Ovary (tissue), 9 donors: Measurements from ENCODE around the gene TOR1AIP2. TPM values are rescaled to one million over a fixed set of nuclear protein-coding genes. Genes with fewer than 3 reads are reported as not detected.

ENCODE experiments used
- DNase-seq, 5 donors: peaks; one replicate each; pipeline ENCODE4 v3.0.0-alpha.2; 2019 to 2020
- H3K27ac ChIP-seq, 2 donors: fragments of 200-600 bp; one replicate each; pipeline versions ENCODE4 v1.5.1 to v1.8.0; 2019 to 2022
- H3K27me3 ChIP-seq: fragments of 200-600 bp; one replicate; pipeline ENCODE4 v1.8.0; 2022
- H3K36me3 ChIP-seq: fragments of 200-600 bp; sonication (generic); one replicate; pipeline ENCODE4 v1.5.1; 2019
- H3K4me1 ChIP-seq: one replicate; pipeline ENCODE4 v1.8.1; 2013; ENCODE audit warnings: mild to moderate bottlenecking, moderate library complexity; ENCODE audit not compliant: insufficient read depth
- H3K4me3 ChIP-seq: fragments of 200-600 bp; sonication (generic); one replicate; pipeline ENCODE4 v1.5.1; 2017
- H3K9me3 ChIP-seq, 2 donors: fragments of 200-600 bp in 1 of 2; sonication (generic) in 1 of 2; one replicate each; pipeline versions ENCODE4 v1.5.1 to v1.8.1; 2013 to 2019; ENCODE audit warnings: mild to moderate bottlenecking in 1 of 2, moderate library complexity in 1 of 2
- EP300 ChIP-seq: sonication (generic); formaldehyde crosslinking; IDR thresholded peaks from one replicate; pipeline ENCODE4 v1.6.1; 2017; ENCODE audit warnings: antibody characterized with exemption
- POLR2A ChIP-seq: fragments of 450-650 bp; IDR thresholded peaks from one replicate; pipeline ENCODE4 v1.6.1; 2017; ENCODE audit warnings: antibody characterized with exemption, mild to moderate bottlenecking, moderate library complexity
- WGBS, 3 donors: extraction: QIAGEN DNeasy Blood & Tissue Kit in 1 of 3; methylation state at CpG; one replicate each; pipeline versions ENCODE4 v1.1.5 to v1.1.7; 2013 to 2017; 5-methylcytosine and 5-hydroxymethylcytosine counted together
- intact Hi-C, 4 donors: fragments of 100-400 bp; cut with DNase I; formaldehyde crosslinking; loops; one replicate each; pipeline versions ENCODE4 v1.11.0 to v1.15.1; 2022 to 2023
- polyA plus RNA-seq, 2 donors: library from polyadenylated mRNA; stranded (reverse); fragments of 200-250 nt in 1 of 2; fragments of 350-450 nt in 1 of 2; fragmentation: Illumina TruSeq in 1 of 2; extraction: RNeasy Lipid Tissue Mini Kit (QIAGEN cat#74804) in 1 of 2; gene quantifications; one replicate each; pipeline ENCODE4 v1.2.3, GENCODE V29; 2013 to 2014
- total RNA-seq, 7 donors: library from RNA; depleted of rRNA in 2 of 7; stranded (reverse); fragments of >200 nt in 2 of 7; fragmentation: NEBNext Ultra II Directional in 3 of 7; extraction: Animal tissue kit (Norgen Biotek cat#: 25700) in 3 of 7; gene quantifications; one replicate each; pipeline versions ENCODE4 v1.1.0 to v1.2.4, GENCODE V29; 2016 to 2023
- TF ChIP-seq, protein P1 (sequence below), 3 donors: fragments of 450-650 bp in 2 of 3; fragments of 200-600 bp in 1 of 3; IDR thresholded peaks; one replicate each; pipeline versions ENCODE4 v1.5.1 to v1.8.0; 2016 to 2022; ENCODE audit warnings: antibody characterized with exemption in 3 of 3, mild to moderate bottlenecking in 1 of 3
- donor health status: DM: no; HTN: no; CAD: no; lungs with moderate emphysema.
- donor health status: DM: no; HTN: no; CAD: no.
- donor health status: Bipolar disorder and iron deficiency.
- donor health status: DM: yes; HTN: yes; CAD: no.
- donor health status: DM: no; HTN: no; CAD: no.
- donor health status: DM: yes; HTN: yes; CAD: no.

TOR1AIP2 gene
- total and polyA plus RNA-seq, 9 donors, result 9.7 to 89.7 (median 70.4) TPM

DNA sequence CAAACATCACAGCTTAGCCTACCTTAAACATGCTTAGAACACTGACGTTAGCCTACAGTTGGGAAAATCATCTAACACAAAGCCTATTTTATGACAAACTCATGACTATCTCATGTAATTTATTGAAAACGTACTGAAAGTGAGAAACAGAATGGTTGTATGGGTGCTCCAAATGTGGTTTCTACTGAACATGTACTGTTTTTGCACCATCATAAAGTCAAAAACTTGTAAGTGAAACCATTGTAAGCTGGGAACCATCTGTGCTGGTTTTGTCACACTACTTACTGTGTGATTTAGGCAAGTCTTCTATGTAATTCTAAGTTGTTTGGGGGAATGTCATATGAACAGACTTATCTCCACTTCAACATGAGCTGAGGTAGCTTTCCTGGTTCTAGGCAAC lies 55.5 kb downstream of the TOR1AIP2 start:
- Histone ChIP-seq H3K9me3 (no peaks in the 10 kb centered on the region), H3K27me3 (no peaks in the 10 kb centered on the region), H3K4me3 (no peak overlapping the region), H3K4me1 (peaks cover 11% of the 10 kb centered on the region), H3K36me3 (no peaks in the 10 kb centered on the region), H3K27ac (no peak overlapping the region)
- DNase-seq, result no peak
- intact Hi-C loops, result no loop called here
- 93 to 95% (median 95%) methylated on average over 2 of the region's 2 CpGs for WGBS, 3 donors
- TF ChIP-seq EP300 (no peak), POLR2A (no peak)
- TF ChIP-seq, protein P1, sequence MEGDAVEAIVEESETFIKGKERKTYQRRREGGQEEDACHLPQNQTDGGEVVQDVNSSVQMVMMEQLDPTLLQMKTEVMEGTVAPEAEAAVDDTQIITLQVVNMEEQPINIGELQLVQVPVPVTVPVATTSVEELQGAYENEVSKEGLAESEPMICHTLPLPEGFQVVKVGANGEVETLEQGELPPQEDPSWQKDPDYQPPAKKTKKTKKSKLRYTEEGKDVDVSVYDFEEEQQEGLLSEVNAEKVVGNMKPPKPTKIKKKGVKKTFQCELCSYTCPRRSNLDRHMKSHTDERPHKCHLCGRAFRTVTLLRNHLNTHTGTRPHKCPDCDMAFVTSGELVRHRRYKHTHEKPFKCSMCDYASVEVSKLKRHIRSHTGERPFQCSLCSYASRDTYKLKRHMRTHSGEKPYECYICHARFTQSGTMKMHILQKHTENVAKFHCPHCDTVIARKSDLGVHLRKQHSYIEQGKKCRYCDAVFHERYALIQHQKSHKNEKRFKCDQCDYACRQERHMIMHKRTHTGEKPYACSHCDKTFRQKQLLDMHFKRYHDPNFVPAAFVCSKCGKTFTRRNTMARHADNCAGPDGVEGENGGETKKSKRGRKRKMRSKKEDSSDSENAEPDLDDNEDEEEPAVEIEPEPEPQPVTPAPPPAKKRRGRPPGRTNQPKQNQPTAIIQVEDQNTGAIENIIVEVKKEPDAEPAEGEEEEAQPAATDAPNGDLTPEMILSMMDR (IDR thresholded peaks at IDR 0.05), result no peak

DNA sequence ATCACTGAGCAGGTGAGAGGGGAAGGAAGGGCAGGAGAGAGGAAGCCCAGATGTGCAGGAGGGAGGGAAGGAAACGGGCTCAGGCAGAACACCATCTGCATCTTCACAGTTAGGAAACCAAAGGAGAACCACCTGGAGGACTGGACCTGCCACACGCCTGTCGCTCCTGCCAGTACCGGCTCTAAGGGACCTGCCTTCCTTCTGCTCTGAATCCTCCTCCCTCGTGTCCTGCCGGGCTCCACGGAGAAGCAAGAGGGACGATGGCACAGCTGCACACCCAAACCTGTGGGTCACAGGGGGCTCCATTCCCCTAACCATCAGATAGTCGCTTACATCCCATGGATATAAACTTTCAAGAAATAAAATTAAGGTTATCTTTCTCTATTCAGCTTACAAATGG lies 56.1 kb downstream of the TOR1AIP2 start:
- WGBS, 3 donors, result 89 to 93% (median 89%) methylated on average over 9 of the region's 9 CpGs
- H3K4me3 ChIP-seq, result no peak overlapping the region
- TF ChIP-seq EP300, result no peak
- TF ChIP-seq, protein P1 (IDR thresholded peaks at IDR 0.05), result no peak
- TF ChIP-seq POLR2A, result no peak
- DNase-seq, result no peak
- no peaks in the 10 kb centered on the region for H3K9me3 ChIP-seq
- peaks cover 11% of the 10 kb centered on the region for H3K4me1 ChIP-seq
- H3K36me3 ChIP-seq, result no peaks in the 10 kb centered on the region
- intact Hi-C loops, result no loop called here
- no peaks in the 10 kb centered on the region for H3K27me3 ChIP-seq
- no peak overlapping the region for H3K27ac ChIP-seq

DNA sequence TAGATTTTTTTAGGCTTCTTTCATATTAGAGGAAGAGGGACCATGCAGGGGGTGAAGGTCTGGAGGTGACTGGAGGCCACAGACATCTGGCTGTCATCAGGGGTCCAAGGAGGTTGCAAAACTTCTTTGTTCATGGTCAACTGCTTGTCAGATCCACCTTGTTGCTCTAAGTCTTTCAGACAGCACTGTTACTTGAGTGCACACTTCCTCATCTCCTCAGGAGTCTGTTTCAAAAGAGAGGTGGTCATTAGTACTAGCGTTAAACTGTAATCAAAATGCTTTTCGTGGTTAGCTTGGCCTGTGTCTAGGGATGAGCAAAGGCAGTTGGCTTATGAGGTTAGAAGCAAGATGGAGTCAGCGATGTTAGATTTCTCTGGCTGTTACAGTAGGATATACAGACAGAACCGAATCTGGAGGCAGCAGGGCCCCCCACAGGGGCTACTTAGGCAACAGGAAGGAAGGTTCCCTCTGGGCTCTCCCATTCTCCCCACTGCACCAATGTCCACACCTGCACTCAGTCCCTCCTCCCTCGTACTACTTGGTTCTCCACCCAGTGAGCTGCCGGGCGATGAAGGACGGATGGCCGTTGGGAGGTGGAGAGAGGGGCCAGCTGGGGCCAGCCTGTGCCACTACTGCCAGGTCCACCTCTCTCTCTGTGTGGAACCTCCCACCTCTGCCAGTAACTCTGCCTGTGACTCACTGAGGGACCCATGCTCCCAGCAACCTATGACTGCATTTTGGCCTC lies 57.2 kb downstream of the TOR1AIP2 start:
- no peaks in the 10 kb centered on the region for H3K36me3 ChIP-seq
- H3K9me3 ChIP-seq, result no peaks in the 10 kb centered on the region
- 90% methylated on average over 9 of the region's 9 CpGs for WGBS, 3 donors
- no peak overlapping the region for H3K27ac ChIP-seq
- no peaks in the 10 kb centered on the region for H3K27me3 ChIP-seq
- peaks cover 13% of the 10 kb centered on the region for H3K4me1 ChIP-seq
- intact Hi-C loops, result no loop called here
- H3K4me3 ChIP-seq, result no peak overlapping the region
- TF ChIP-seq, protein P1 (IDR thresholded peaks at IDR 0.05), result no peak
- no peak for TF ChIP-seq POLR2A
- no peak for TF ChIP-seq EP300
- DNase-seq, result no peak

DNA sequence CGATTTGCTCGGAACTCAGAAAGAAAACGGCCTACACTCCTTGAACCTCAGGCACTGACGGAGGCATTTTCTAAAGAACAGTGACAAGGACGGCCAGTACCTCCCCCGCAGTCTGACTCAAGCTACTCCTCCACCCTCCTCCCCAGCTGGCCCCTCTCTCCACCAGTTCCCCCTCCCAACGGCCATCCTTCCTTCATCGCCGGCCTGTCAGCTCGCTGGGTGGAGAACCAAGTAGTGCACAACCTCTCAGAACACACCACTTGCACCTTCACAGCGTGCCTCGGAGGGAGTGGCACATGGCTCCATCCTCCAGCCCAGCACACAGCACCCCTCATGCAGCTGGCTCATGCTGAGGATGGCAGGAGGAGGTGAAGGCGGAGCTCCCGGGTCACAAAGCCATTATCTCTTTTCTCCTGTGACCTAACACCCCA lies 58.8 kb downstream of the TOR1AIP2 start:
- intact Hi-C loops, result no loop called here
- Histone ChIP-seq H3K36me3 (no peaks in the 10 kb centered on the region), H3K4me3 (no peak overlapping the region), H3K9me3 (no peaks in the 10 kb centered on the region), H3K27me3 (no peaks in the 10 kb centered on the region), H3K27ac (peak overlapping the region in 1 of 2 donors; percentile 46), H3K4me1 (peaks cover 14% of the 10 kb centered on the region)
- DNase-seq, result peak in 4 of 5 donors; percentile 48 to 67 (median 60)
- 28 to 42% (median 41%) methylated on average over 14 of the region's 14 CpGs for WGBS, 3 donors
- TF ChIP-seq POLR2A (no peak), EP300 (no peak)
- TF ChIP-seq, protein P1 (IDR thresholded peaks at IDR 0.05), result no peak
